ENCODE data around the gene SURF6. TPM values are rescaled to one million over a fixed set of nuclear protein-coding genes. Genes with fewer than 3 reads are reported as not detected.
"Not testable (repeated sequence)": the region's sequence is repeated elsewhere in the genome, so short reads cannot be mapped to it uniquely, and the experiment has no call there.

SURF6 gene
- total RNA-seq, 1 donor from 2014 or later: 25.2 TPM

- DNase-seq (ENCODE audit: low spot score): not testable (repeated sequence)
Measured at GRCh38 chr9:133299996-133300395, 36.0 kb downstream of the SURF6 start.

GRCh38 chr9:133294257-133294656 is 41.7 kb downstream of the SURF6 start:
- DNase-seq (ENCODE audit: low spot score): no peak

GRCh38 chr9:133290751-133291302 is 45.2 kb downstream of the SURF6 start:
- no peak for DNase-seq (ENCODE audit: low spot score)

GRCh38 chr9:133286523-133286922 is 49.5 kb downstream of the SURF6 start:
- DNase-seq (ENCODE audit: low spot score): no peak

GRCh38 chr9:133285252-133285775 is 50.7 kb downstream of the SURF6 start:
- DNase-seq (ENCODE audit: low spot score): no peak

- DNase-seq (ENCODE audit: low spot score): no peak
Measured at GRCh38 chr9:133284362-133284761, 51.6 kb downstream of the SURF6 start.

GRCh38 chr9:133283255-133284032 is 52.5 kb downstream of the SURF6 start:
- DNase-seq (ENCODE audit: low spot score): not testable (repeated sequence)

- no peak for DNase-seq (ENCODE audit: low spot score)
Measured at GRCh38 chr9:133282464-133283238, 53.3 kb downstream of the SURF6 start.

GRCh38 chr9:133280392-133280791 is 55.6 kb downstream of the SURF6 start:
- no peak for DNase-seq (ENCODE audit: low spot score)

Other genes starting within 250 kb of the SURF6 start
- 50.7 TPM for gene RALGDS, start 214.9 kb downstream of the SURF6 start, total RNA-seq
- gene GBGT1, start 172.3 kb downstream of the SURF6 start, total RNA-seq: 26.5 TPM
- not detected for gene OBP2B, start 126.9 kb downstream of the SURF6 start, total RNA-seq
- gene ABO, start 61.0 kb downstream of the SURF6 start, total RNA-seq: 16.3 TPM
- gene MED22, start 11.9 kb upstream of the SURF6 start, total RNA-seq: 28.7 TPM
- 1,477 TPM for gene RPL7A, start 12.0 kb upstream of the SURF6 start, total RNA-seq
- 53.5 TPM for gene SURF1, start 20.3 kb upstream of the SURF6 start, total RNA-seq
- gene SURF2, start 20.4 kb upstream of the SURF6 start, total RNA-seq: 19.5 TPM
- 212 TPM for gene SURF4, start 39.9 kb upstream of the SURF6 start, total RNA-seq
- gene STKLD1, start 40.2 kb upstream of the SURF6 start, total RNA-seq: 1.1 TPM
- 27.5 TPM for gene REXO4, start 81.8 kb upstream of the SURF6 start, total RNA-seq
- gene ADAMTS13, start 86.2 kb upstream of the SURF6 start, total RNA-seq: 7.1 TPM
- gene CACFD1, start 123.8 kb upstream of the SURF6 start, total RNA-seq: 79.3 TPM
- gene SLC2A6, start 142.9 kb upstream of the SURF6 start, total RNA-seq: 18.4 TPM
- gene MYMK, start 188.8 kb upstream of the SURF6 start, total RNA-seq: not detected
- gene ADAMTSL2, start 198.5 kb upstream of the SURF6 start, total RNA-seq: 14.0 TPM